ENCODE measurements around the gene FAM3A.

GRCh38 chrX:154516656-154517100 lies 646 bp upstream of the FAM3A start:
- no peak for TF ChIP-seq CTCF (IDR thresholded peaks at IDR 0.05)
- no peak for TF ChIP-seq POLR2A (IDR thresholded peaks at IDR 0.05)
